ENCODE results near the gene BSDC1. TPM values are rescaled to one million over a fixed set of nuclear protein-coding genes. Genes with fewer than 3 reads are reported as not detected.
A peak's percentile ranks its signal among the peaks of the same experiment; 100 is the strongest.
"Not testable (repeated sequence)": the region's sequence is repeated elsewhere in the genome, so short reads cannot be mapped to it uniquely, and the experiment has no call there.

BSDC1 gene
- polyA plus RNA-seq (2012; ENCODE audit: missing spikeins): 25.0 TPM

GRCh38 chr1:32394141-32394889, at the start of gene BSDC1:
BSDC1 (minus strand) TSS chr1:32394441; CDS start chr1:32394414, 27 bp downstream.
- DNase-seq (ENCODE audit: insufficient read length): peak; percentile 89
- peak; percentile 81; the same call in 1 of the 2 replicates for TF ChIP-seq POLR2AphosphoS5 (IDR thresholded peaks at IDR 0.05; ENCODE audit: low read depth, low read length)
- peak; percentile 70; the same call in 1 of the 2 replicates for TF ChIP-seq TAF1 (IDR thresholded peaks at IDR 0.05; ENCODE audit: borderline replicate concordance, low read depth, low read length)
- TF ChIP-seq POLR2A (IDR thresholded peaks at IDR 0.05; ENCODE audit: low read depth, low read length): peak; percentile 95
- FAIRE-seq: peak; percentile 99

DNA sequence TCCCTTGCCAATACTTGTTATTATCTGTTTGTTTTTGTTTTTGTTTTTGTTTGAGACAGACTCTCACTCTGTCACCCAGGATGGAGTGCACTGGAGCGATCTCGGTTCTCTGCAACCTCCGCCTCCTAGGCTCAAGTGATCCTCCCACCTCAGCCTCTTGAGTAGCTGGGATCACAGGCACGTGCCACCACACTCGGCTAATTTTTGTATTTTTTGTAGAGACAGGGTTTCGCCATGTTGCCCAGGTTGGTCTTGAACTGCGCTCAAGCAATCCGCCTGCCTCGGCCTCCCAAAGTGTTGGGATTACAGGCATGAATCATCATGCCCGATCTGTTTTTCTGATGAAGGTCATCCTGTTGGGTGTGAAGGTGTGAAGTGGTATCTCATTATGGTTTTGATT, 47.2 kb upstream of the BSDC1 start:
- FAIRE-seq; DNase-seq (ENCODE audit: insufficient read length): not testable (repeated sequence)

DNA sequence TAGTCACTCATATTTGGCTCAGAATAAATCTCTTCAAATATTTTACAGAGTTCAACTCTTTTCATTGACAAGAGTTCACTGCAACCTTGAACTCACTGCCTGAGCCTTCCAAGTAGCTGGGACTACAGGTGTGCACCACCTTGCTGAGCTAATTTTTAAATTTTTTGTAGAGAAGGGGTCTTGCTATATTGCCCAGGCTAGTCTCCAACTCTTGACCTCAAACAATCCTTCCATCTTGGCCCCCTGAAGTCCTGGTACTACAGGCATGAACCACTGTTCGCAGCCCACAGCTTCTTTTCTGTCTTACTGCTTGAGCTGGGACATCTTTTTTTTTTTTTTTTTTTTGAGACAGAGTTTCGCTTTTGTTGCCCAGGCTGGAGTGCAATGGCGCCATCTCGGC, 44.5 kb upstream of the BSDC1 start:
- DNase-seq (ENCODE audit: insufficient read length); FAIRE-seq: not testable (repeated sequence)

GRCh38 chr1:32438136-32438535, 43.9 kb upstream of the BSDC1 start:
- FAIRE-seq (no peak), DNase-seq (ENCODE audit: insufficient read length) (no peak)
- TF ChIP-seq POLR2AphosphoS5 (IDR thresholded peaks at IDR 0.05; ENCODE audit: low read depth, low read length): no peak

GRCh38 chr1:32431736-32432400, 37.6 kb upstream of the BSDC1 start:
- DNase-seq (ENCODE audit: insufficient read length) (no peak), FAIRE-seq (peak; percentile 73)
- TF ChIP-seq POLR2A (IDR thresholded peaks at IDR 0.05; ENCODE audit: low read depth, low read length) (peak; percentile 42; the same call in 1 of the 2 replicates), TAF1 (IDR thresholded peaks at IDR 0.05; ENCODE audit: borderline replicate concordance, low read depth, low read length) (no peak), POLR2AphosphoS5 (IDR thresholded peaks at IDR 0.05; ENCODE audit: low read depth, low read length) (no peak)

- DNase-seq (ENCODE audit: insufficient read length) (no peak), FAIRE-seq (no peak)
- TF ChIP-seq POLR2AphosphoS5 (IDR thresholded peaks at IDR 0.05; ENCODE audit: low read depth, low read length): no peak
- no peak for TF ChIP-seq TAF1 (IDR thresholded peaks at IDR 0.05; ENCODE audit: borderline replicate concordance, low read depth, low read length)
- no peak for TF ChIP-seq POLR2A (IDR thresholded peaks at IDR 0.05; ENCODE audit: low read depth, low read length)
Measured at GRCh38 chr1:32427264-32427963, 33.2 kb upstream of the BSDC1 start.

DNA sequence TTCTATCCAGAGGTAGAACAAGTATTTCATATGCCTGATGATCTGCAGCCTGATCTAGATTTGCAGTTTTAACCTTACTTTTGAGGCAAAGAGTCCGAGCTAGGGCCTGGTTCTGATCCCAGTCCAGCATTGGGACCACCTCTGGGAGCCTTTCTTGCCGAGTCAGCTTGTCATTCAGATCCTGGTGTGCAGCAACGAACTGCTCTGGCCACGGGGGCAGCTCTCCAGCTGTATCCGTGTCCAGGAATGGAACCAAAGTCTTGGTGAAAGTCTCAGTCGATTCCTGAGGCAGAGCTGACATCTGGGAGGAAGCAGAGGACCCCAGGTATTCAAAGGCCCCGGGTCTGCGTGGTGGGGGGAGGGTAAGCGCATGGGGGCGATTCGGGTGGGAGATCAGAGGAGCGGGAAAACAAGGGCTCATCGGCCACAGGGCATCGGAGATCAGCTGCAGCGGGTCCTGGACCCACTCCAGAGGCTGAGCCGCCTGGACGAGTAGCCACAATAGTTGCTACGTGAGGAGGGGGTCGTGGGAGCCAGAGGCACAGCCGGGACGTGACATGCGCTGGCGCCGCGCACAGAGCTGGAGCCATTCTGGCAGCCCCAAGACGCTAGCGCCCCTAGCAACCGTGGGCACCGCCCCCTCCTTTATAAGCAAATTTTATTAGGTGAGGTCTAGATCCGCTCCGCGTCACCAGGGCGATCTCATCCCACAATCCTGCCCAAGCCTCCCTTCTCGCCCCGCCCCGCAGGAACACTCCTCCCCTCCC, 32.4 kb upstream of the BSDC1 start:
- DNase-seq (ENCODE audit: insufficient read length): no peak
- no peak for TF ChIP-seq POLR2A (IDR thresholded peaks at IDR 0.05; ENCODE audit: low read depth, low read length)
- no peak for TF ChIP-seq TAF1 (IDR thresholded peaks at IDR 0.05; ENCODE audit: borderline replicate concordance, low read depth, low read length)
- TF ChIP-seq POLR2AphosphoS5 (IDR thresholded peaks at IDR 0.05; ENCODE audit: low read depth, low read length): no peak
- no peak for FAIRE-seq

DNA sequence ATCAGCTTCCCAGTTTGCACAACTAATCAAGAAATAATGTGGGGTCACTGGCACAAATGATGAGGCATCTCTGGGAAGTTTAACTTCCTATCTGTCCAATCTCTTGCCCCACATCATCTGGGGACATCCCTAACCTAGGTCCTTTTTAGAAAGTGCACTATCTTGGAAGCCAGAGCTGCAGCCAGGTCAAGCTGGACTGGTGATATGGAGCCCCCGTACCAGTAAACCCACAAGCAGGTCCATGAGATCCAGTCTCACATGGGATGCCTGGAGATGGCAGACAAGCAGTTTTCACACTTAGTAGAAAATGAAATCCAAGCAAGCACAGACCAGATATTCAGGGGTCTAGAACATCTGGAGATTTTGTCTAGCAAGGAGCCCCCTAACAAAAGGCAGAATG, 27.5 kb upstream of the BSDC1 start:
- DNase-seq (ENCODE audit: insufficient read length) (no peak), FAIRE-seq (no peak)
- TF ChIP-seq POLR2A (IDR thresholded peaks at IDR 0.05; ENCODE audit: low read depth, low read length) (no peak), TAF1 (IDR thresholded peaks at IDR 0.05; ENCODE audit: borderline replicate concordance, low read depth, low read length) (no peak), POLR2AphosphoS5 (IDR thresholded peaks at IDR 0.05; ENCODE audit: low read depth, low read length) (no peak)

- FAIRE-seq (no peak), DNase-seq (ENCODE audit: insufficient read length) (no peak)
- TF ChIP-seq POLR2AphosphoS5 (IDR thresholded peaks at IDR 0.05; ENCODE audit: low read depth, low read length) (no peak), POLR2A (IDR thresholded peaks at IDR 0.05; ENCODE audit: low read depth, low read length) (no peak), TAF1 (IDR thresholded peaks at IDR 0.05; ENCODE audit: borderline replicate concordance, low read depth, low read length) (no peak)
Measured at GRCh38 chr1:32414186-32414886, 20.1 kb upstream of the BSDC1 start.

DNA sequence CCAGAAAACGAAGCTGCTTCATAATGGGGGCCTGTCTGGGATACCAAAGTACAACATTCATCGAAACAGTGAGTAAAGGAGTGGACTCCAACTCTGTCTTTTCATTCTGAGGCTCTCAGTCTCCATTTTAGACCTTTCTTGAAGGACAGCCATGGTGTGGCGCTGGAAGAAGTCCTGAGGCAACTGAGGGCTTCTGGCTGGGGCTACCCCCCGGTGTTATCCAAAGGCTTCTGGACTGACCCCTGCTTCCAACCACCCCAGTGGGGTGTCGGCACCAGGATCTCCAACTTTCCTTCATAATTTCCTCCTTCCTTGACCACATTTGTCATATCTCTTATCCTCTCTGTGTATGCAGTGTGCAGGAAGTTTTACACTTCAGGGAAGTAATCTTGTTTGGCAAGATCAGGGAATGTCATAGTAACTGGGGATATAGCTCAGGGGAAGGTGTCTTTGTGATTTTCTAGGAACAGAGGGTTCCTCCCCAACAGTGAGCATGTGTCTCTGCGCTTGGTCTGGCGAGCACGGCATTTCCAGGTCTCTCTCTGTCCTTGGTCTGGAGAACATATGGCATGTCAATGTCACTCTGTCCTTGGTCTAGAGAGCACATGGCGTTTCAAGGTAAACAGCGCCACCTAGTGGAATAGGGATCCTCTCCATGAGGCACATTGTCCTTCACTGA, 19.4 kb upstream of the BSDC1 start:
- FAIRE-seq: peak; percentile 98
- TF ChIP-seq POLR2A (IDR thresholded peaks at IDR 0.05; ENCODE audit: low read depth, low read length) (no peak), TAF1 (IDR thresholded peaks at IDR 0.05; ENCODE audit: borderline replicate concordance, low read depth, low read length) (no peak), POLR2AphosphoS5 (IDR thresholded peaks at IDR 0.05; ENCODE audit: low read depth, low read length) (no peak)
- no peak for DNase-seq (ENCODE audit: insufficient read length)

Data from GM12892 (cell line).